ENCODE results near the gene SEC11A. TPM values are rescaled to one million over a fixed set of nuclear protein-coding genes. Genes with fewer than 3 reads are reported as not detected.

Gene SEC11A
- polyA plus RNA-seq, 1 donor from 2014 or later, result 158 TPM

- H3K79me2 ChIP-seq (replicated peaks; ENCODE audit: insufficient read depth, low read length), result peaks cover 11% of the 10 kb centered on the region
- no peaks in the 10 kb centered on the region for H3F3A ChIP-seq (ENCODE audit: insufficient read depth, low read length, poor library complexity, severe bottlenecking)
- peak overlapping the region; percentile 70 for H3K4me3 ChIP-seq (ENCODE audit: low read length)
- H3K4me2 ChIP-seq (ENCODE audit: low read length), result peak overlapping the region; percentile 43
- no peak overlapping the region for H2AFZ ChIP-seq (ENCODE audit: low read depth, low read length)
- H3K9ac ChIP-seq (ENCODE audit: low read length), result peak overlapping the region; percentile 80
- no peaks in the 10 kb centered on the region for H3K9me2 ChIP-seq (ENCODE audit: insufficient read depth, low read length)
- H3K9me3 ChIP-seq (ENCODE audit: low read length), result no peaks in the 10 kb centered on the region
- TF ChIP-seq POLR2AphosphoS5 (IDR thresholded peaks at IDR 0.05) (no peak), CTCF (IDR thresholded peaks at IDR 0.05; ENCODE audit: poor library complexity, severe bottlenecking) (peak; percentile 76), RAD21 (conservative IDR thresholded peaks at IDR 0.05) (peak; percentile 49), SMC3 (conservative IDR thresholded peaks at IDR 0.05; ENCODE audit: poor library complexity) (peak; percentile 70), EZH2 (IDR thresholded peaks at IDR 0.05; ENCODE audit: borderline replicate concordance, insufficient read depth, low read length, poor library complexity, severe bottlenecking) (no peak), EP300 (conservative IDR thresholded peaks at IDR 0.05; ENCODE audit: poor library complexity, severe bottlenecking) (no peak), REST (IDR thresholded peaks at IDR 0.05; ENCODE audit: borderline replicate concordance) (no peak), MXI1 (conservative IDR thresholded peaks at IDR 0.05; ENCODE audit: poor library complexity, severe bottlenecking) (no peak), TAF1 (IDR thresholded peaks at IDR 0.05; ENCODE audit: low read depth) (no peak)
- no peaks in the 10 kb centered on the region for H3K27me3 ChIP-seq (ENCODE audit: insufficient read depth, low read depth, low read length)
- H3K27ac ChIP-seq (ENCODE audit: low read length), result peak overlapping the region; percentile 89
- H4K20me1 ChIP-seq (ENCODE audit: insufficient read depth), result no peaks in the 10 kb centered on the region
- no peaks in the 10 kb centered on the region for H3K36me3 ChIP-seq (ENCODE audit: insufficient read depth, low read length)
Observed at GRCh38 chr15:84654689-84655453, 61.1 kb downstream of the SEC11A start.

- H3K9me3 ChIP-seq (ENCODE audit: low read length), result no peaks in the 10 kb centered on the region
- H4K20me1 ChIP-seq (ENCODE audit: insufficient read depth), result no peaks in the 10 kb centered on the region
- H2AFZ ChIP-seq (ENCODE audit: low read depth, low read length), result peak within 1 kb of the TSS; percentile 81
- peak within 1 kb of the TSS; percentile 70 for H3K4me3 ChIP-seq (ENCODE audit: low read length)
- peak within 1 kb of the TSS; percentile 80 for H3K9ac ChIP-seq (ENCODE audit: low read length)
- peaks cover 11% of the 10 kb centered on the region for H3K79me2 ChIP-seq (replicated peaks; ENCODE audit: insufficient read depth, low read length)
- no peaks in the 10 kb centered on the region for H3F3A ChIP-seq (ENCODE audit: insufficient read depth, low read length, poor library complexity, severe bottlenecking)
- no peaks in the 10 kb centered on the region for H3K9me2 ChIP-seq (ENCODE audit: insufficient read depth, low read length)
- no peaks in the 10 kb centered on the region for H3K36me3 ChIP-seq (ENCODE audit: insufficient read depth, low read length)
- H3K27ac ChIP-seq (ENCODE audit: low read length), result peak within 1 kb of the TSS; percentile 89
- TF ChIP-seq RAD21 (conservative IDR thresholded peaks at IDR 0.05) (peak; percentile 26), EZH2 (IDR thresholded peaks at IDR 0.05; ENCODE audit: borderline replicate concordance, insufficient read depth, low read length, poor library complexity, severe bottlenecking) (no peak), POLR2AphosphoS5 (IDR thresholded peaks at IDR 0.05) (peak; percentile 99), CTCF (IDR thresholded peaks at IDR 0.05; ENCODE audit: poor library complexity, severe bottlenecking) (no peak), MXI1 (conservative IDR thresholded peaks at IDR 0.05; ENCODE audit: poor library complexity, severe bottlenecking) (peak; percentile 93), SMC3 (conservative IDR thresholded peaks at IDR 0.05; ENCODE audit: poor library complexity) (peak; percentile 20), EP300 (conservative IDR thresholded peaks at IDR 0.05; ENCODE audit: poor library complexity, severe bottlenecking) (peak; percentile 49), REST (IDR thresholded peaks at IDR 0.05; ENCODE audit: borderline replicate concordance) (peak; percentile 87)
- no peaks in the 10 kb centered on the region for H3K27me3 ChIP-seq (ENCODE audit: insufficient read depth, low read depth, low read length)
- H3K4me2 ChIP-seq (ENCODE audit: low read length), result peak within 1 kb of the TSS; percentile 92
Observed at GRCh38 chr15:84653910-84654688, 61.8 kb downstream of the SEC11A start, which contains the start of gene WDR73. Gene WDR73 (minus strand): TSS chr15:84654283. CDS start chr15:84654274, 9 bp downstream.
